NCI-H2196 treated with DMSO at 0.1 percent for 48 hours (cell line): Measurements from ENCODE around the gene SMARCA2.

Source experiments
- DNase-seq: peaks from one replicate; lab custom pipeline; 2025; ENCODE audit not compliant: unreplicated experiment; lab: John Stamatoyannopoulos, UW

SMARCA2 gene

GRCh38 chr9:2164268-2164667, 149.1 kb downstream of the SMARCA2 start:
- DNase-seq: no peak

- DNase-seq: no peak
These were observed 151.1 kb downstream of the SMARCA2 start for GRCh38 chr9:2166203-2166602.

GRCh38 chr9:2169035-2169434, 153.9 kb downstream of the SMARCA2 start:
- DNase-seq: no peak

DNA sequence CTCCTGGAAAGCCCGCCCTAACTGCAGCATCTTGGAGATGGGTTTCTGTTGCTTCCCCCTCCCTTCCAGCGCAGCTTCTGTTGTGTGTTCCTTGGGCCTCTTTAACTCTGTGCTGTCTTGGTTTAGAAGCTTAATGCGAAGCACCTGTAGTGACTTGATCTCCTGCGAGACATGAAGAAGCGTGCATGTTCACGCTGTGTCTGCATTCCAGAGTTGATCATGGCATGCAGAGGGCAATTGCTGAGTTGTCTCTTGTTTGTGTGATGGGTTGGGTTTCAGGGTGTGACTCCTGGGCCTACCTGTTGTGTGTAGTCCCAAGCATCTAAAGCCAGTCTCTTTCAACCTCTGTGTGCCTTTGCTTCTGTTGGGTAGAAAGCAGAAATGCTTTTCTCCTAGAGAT, 155.6 kb downstream of the SMARCA2 start:
- no peak for DNase-seq

DNA sequence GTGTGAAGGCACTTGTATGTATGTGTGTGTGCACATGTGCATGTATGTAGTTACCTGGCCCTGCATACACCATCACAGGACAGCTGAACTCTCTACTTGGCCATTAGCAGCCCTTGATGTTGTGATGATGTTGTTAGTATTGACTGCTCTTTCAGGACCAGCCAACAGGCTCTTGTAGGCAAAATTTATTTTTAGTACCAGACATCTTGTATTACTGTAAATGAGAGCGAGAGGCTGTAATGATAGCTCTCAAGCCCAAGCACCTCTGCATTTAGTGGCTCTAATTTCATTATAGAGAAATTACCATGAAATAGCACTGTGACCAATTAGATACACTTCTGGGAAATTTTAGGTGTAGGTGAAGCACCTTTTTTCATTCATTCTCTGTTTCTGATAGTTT, 158.0 kb downstream of the SMARCA2 start:
- no peak for DNase-seq

GRCh38 chr9:2173861-2174260, 158.7 kb downstream of the SMARCA2 start:
- DNase-seq: no peak

GRCh38 chr9:2174306-2174705, 159.2 kb downstream of the SMARCA2 start:
- no peak for DNase-seq

DNA sequence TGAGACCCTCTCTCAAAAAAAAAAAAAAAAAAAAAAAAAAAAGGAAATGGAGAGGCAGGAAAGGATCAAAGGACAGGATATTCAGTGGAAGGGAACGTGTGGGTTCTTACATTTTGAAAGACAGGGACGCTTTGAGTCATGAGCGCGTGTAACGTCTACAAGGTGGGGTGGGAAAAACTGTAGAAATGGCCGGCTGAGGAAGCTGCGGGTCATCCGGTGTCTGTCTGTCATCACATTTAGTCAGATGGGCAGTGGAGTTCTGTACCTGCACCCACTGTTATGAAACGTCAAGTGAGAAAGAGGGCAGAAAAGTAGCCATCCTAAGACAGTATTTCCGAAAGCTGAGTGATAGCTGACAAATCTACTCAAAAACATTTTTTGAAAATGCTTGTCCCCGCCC, 159.8 kb downstream of the SMARCA2 start:
- no peak for DNase-seq

- DNase-seq: no peak
These were observed 162.0 kb downstream of the SMARCA2 start for GRCh38 chr9:2177121-2177520.

- DNase-seq: peak; percentile 31
These were observed 163.0 kb downstream of the SMARCA2 start for GRCh38 chr9:2178034-2178734.

DNA sequence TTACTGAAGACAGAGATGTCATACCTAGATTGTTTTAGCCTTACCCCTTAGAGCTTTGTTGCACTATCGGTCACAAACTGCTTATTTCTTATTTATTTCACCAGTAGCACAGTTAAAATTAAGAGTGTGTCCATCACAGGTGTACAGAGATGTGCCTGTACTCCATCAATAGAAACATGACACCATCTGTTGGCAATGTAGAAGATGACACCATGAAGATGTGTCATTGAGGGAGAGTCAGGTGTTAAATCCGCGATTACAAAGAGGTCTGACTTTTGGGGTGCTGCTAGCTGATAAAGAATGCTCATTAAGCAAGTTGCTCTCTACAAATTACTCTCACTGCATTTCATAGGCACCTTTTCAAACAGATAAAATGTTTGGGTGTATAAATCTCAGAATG, 164.4 kb downstream of the SMARCA2 start:
- DNase-seq: no peak

GRCh38 chr9:2180154-2180553, 165.0 kb downstream of the SMARCA2 start:
- DNase-seq: no peak

DNA sequence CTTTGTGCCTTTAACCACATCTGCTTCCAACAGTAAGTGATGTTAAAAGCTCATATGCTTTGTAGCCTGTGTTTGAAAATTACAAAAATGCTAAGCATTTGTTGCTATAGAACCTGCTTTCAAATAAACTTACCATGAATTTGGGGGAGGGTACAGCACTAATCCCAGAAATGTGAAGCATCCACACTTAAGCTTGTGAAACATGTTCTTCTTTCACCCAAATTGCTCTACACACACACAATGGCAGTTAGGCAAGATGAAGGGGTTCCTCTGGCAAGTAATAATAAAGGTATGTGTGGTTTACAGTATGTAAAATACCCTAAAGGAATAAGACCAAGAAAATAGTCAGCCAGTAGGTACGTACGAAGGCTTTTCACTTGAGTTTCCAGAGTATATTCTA, 165.6 kb downstream of the SMARCA2 start:
- no peak for DNase-seq

DNA sequence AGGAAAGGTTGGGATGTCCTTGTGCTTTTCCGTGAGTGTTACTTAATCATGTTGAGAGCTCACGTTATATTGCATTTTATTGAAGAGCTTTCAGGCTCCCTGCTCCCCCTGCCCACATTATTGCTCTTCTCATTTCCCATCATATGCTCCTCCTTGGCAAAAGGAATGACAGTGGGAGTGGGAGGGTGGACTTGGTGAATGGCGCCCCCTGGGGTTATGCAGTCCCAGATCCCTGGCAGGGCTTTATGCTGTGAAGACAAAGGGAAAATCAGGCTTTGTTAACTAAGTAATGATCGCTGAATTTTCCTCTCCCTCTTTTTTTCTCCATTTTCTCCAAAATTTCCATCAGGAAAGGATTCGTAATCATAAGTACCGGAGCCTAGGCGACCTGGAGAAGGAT, 166.6 kb downstream of the SMARCA2 start:
- DNase-seq: no peak

- DNase-seq: no peak
These were observed 175.9 kb downstream of the SMARCA2 start for GRCh38 chr9:2190939-2191608.

GRCh38 chr9:2191609-2191972, 176.4 kb downstream of the SMARCA2 start:
- DNase-seq: no peak

DNA sequence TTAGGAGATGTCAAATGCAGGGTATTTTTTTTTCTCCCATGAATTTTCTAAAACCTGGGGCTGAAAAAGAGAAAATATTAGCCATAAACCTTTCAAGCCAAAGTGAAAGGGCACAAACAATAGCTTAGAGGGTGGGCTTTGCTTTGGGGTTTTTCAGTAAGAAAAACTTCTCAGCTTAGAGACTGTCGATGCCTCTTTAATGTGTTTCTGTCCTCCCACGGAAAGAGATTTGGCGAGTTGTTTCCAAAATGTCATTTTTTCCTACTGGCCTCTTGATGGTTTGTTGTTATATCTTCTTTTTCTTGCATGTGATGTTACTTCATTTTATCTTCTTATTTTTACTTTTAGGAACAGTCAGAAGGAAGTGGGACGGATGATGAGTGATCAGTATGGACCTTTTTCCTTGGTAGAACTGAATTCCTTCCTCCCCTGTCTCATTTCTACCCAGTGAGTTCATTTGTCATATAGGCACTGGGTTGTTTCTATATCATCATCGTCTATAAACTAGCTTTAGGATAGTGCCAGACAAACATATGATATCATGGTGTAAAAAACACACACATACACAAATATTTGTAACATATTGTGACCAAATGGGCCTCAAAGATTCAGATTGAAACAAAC, 177.3 kb downstream of the SMARCA2 start:
- DNase-seq: no peak

DNA sequence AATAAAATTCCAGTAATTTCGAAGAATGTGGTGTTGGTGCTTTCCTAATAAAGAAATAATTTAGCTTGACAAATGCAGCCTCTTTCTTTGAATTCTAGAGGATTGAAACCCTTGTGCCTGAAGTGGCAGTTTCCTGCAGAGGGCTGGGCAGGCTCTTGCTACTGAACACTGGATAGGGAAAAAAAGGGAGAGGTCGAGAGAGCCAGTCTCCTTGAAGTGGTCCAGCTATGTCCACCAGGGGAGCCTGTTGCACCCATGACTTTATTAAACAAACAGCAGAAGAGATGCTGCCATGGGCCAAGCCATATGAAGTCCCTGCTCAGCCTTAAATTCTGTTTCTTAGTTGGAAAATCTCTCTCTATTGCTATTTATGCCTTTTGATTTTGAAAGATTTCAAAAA, 178.4 kb downstream of the SMARCA2 start:
- no peak for DNase-seq

- no peak for DNase-seq
These were observed 180.1 kb downstream of the SMARCA2 start for GRCh38 chr9:2195211-2195610.

GRCh38 chr9:2196757-2197156, 181.6 kb downstream of the SMARCA2 start:
- no peak for DNase-seq

DNA sequence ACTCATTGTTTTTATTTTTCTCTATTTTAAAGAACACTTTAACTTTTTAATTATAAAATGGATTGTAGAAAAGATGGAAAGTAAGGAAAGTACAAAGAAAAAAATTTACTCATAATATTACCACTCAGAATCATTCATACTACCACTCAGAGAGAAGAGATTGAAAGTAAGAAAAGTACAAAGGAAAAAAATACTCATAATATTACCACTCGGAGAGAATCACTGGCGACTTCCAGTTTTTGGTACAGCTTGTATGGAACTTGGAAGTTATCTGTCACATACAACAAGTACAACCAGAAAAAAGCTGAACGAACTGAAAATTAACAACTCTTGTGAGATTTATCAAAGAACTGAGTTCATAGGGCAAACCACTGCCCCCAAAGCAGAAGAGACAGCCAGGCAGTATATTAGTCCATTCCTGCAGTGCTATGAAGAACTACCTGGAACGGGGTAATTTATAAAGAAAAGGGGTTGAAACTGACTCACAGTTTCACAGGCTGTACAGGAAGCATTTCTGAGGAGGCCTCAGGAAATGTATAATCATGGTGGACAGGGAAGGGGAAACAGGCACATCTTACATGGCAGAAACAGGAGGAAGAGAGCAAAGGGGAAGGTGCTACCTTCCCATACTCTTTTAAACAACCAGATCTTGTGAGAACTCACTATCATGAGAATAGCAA, 183.9 kb downstream of the SMARCA2 start:
- no peak for DNase-seq
